IMR-90 (cell line): ENCODE results near the gene SAMD15. TPM values are rescaled to one million over a fixed set of nuclear protein-coding genes. Genes with fewer than 3 reads are reported as not detected.

Source experiments
- ATAC-seq: fragments of 200-7000 bp; cut with Tn5 transposase; 2 replicates; pipeline ENCODE4 v1.9.1; 2020; ENCODE audit warnings: low read depth, mild to moderate bottlenecking, moderate library complexity
- BruUV-seq: library from RNA; stranded (reverse); fragments of 400-500 nt; replicated peaks from 2 replicates; lab custom pipeline; 2021; lab: Mats Ljungman, UMichigan
- CTCF ChIA-PET: fragments of 300-600 bp; formaldehyde crosslinking; extraction: SDS; loops from one replicate; lab custom pipeline; 2021; ENCODE audit warnings: antibody characterized with exemption; lab: Yijun Ruan, JAX
- POLR2A ChIA-PET: fragments of 300-600 bp; sonication (Branson Sonifier 250); formaldehyde crosslinking; loops from one replicate; lab custom pipeline; 2022; ENCODE audit warnings: antibody characterized with exemption; ENCODE audit not compliant: unreplicated experiment; lab: Charles Lee
- DNase-seq: peaks from one replicate; pipeline ENCODE4 v3.0.0; 2013
- H2AFZ ChIP-seq: replicated peaks from 2 replicates; pipeline ENCODE3; 2013; ENCODE audit warnings: low read length, mild to moderate bottlenecking; ENCODE audit not compliant: poor library complexity
- H2AK5ac ChIP-seq: 2 replicates; pipeline ENCODE4 v1.6.1; 2013; ENCODE audit warnings: low read depth, low read length, inconsistent platforms
- H2AK9ac ChIP-seq: replicated peaks from 2 replicates; pipeline ENCODE3; 2013; ENCODE audit warnings: mild to moderate bottlenecking, low read depth, low read length, moderate library complexity; ENCODE audit not compliant: poor library complexity
- H2BK120ac ChIP-seq: 2 replicates; pipeline ENCODE4 v1.6.1; 2013; ENCODE audit warnings: low read depth, low read length, inconsistent platforms
- H2BK15ac ChIP-seq: 3 replicates; pipeline ENCODE4 v1.6.1; 2013; ENCODE audit warnings: low read depth, low read length, inconsistent platforms
- H2BK20ac ChIP-seq: 2 replicates; pipeline ENCODE4 v1.6.1; 2013; ENCODE audit warnings: low read depth, mild to moderate bottlenecking, inconsistent platforms, low read length, moderate library complexity
- H2BK5ac ChIP-seq: 2 replicates; pipeline ENCODE4 v1.6.1; 2013; ENCODE audit warnings: mild to moderate bottlenecking, low read depth, low read length, inconsistent platforms; ENCODE audit not compliant: poor library complexity, severe bottlenecking
- H3K14ac ChIP-seq: replicated peaks from 2 replicates; pipeline ENCODE4 v1.6.1; 2013; ENCODE audit warnings: low read depth, low read length, inconsistent platforms
- H3K18ac ChIP-seq: 2 replicates; pipeline ENCODE4 v1.6.1; 2013; ENCODE audit warnings: low read depth, low read length, control low read depth
- H3K23ac ChIP-seq: 2 replicates; pipeline ENCODE4 v1.6.1; 2013; ENCODE audit warnings: low read depth, low read length, inconsistent platforms
- H3K27ac ChIP-seq: 2 replicates; pipeline ENCODE4 v1.5.1; 2013; ENCODE audit warnings: mild to moderate bottlenecking, control low read depth, low read length; ENCODE audit not compliant: insufficient read depth
- H3K27me3 ChIP-seq: 2 replicates; pipeline ENCODE4 v1.6.1; 2013; ENCODE audit warnings: low read length; ENCODE audit not compliant: control insufficient read depth, insufficient read depth
- H3K36me3 ChIP-seq: 2 replicates; pipeline ENCODE4 v1.6.1; 2013; ENCODE audit warnings: low read length, mixed read lengths; ENCODE audit not compliant: control insufficient read depth, insufficient read depth
- H3K4ac ChIP-seq: 2 replicates; pipeline ENCODE4 v1.6.1; 2013; ENCODE audit warnings: low read depth, low read length, inconsistent platforms
- H3K4me1 ChIP-seq: 2 replicates; pipeline ENCODE4 v1.6.1; 2013; ENCODE audit warnings: low read length, mixed read lengths; ENCODE audit not compliant: control insufficient read depth, insufficient read depth
- H3K4me2 ChIP-seq: 2 replicates; pipeline ENCODE4 v1.6.1; 2013; ENCODE audit warnings: low read depth, mild to moderate bottlenecking, control low read depth, low read length, moderate library complexity
- H3K4me3 ChIP-seq: 2 replicates; pipeline ENCODE4 v1.5.1; 2013; ENCODE audit warnings: low read depth, mild to moderate bottlenecking, control low read depth, low read length, moderate library complexity; ENCODE audit not compliant: insufficient read depth
- H3K56ac ChIP-seq: 2 replicates; pipeline ENCODE4 v1.6.1; 2013; ENCODE audit warnings: low read length, inconsistent platforms; ENCODE audit not compliant: insufficient read depth; ENCODE audit errors: extremely low read depth
- H3K79me1 ChIP-seq, 2 experiments: 2 replicates each; pipeline ENCODE4 v1.6.1; 2013; ENCODE audit warnings: low read length in 2 of 2, inconsistent platforms in 1 of 2, low read depth in 1 of 2
- H3K9ac ChIP-seq: 2 replicates; pipeline ENCODE4 v1.6.1; 2013; ENCODE audit warnings: low read depth, low read length, control low read depth
- H3K9me1 ChIP-seq: 2 replicates; pipeline ENCODE4 v1.6.1; 2013; ENCODE audit warnings: low read length, inconsistent platforms; ENCODE audit not compliant: insufficient read depth
- H3K9me3 ChIP-seq: 2 replicates; pipeline ENCODE4 v1.6.1; 2013; ENCODE audit warnings: low read length; ENCODE audit not compliant: control insufficient read depth, insufficient read depth
- H4K20me1 ChIP-seq: 2 replicates; pipeline ENCODE4 v1.6.1; 2013; ENCODE audit warnings: low read length, inconsistent platforms; ENCODE audit not compliant: insufficient read depth
- H4K5ac ChIP-seq: 2 replicates; pipeline ENCODE4 v1.6.1; 2013; ENCODE audit warnings: mild to moderate bottlenecking, low read depth, low read length, control low read depth
- H4K8ac ChIP-seq, 2 experiments: 2 replicates each; pipeline ENCODE4 v1.6.1; 2013; ENCODE audit warnings: low read depth in 2 of 2, low read length in 2 of 2, control low read depth in 1 of 2, inconsistent platforms in 1 of 2
- H4K91ac ChIP-seq: 2 replicates; pipeline ENCODE4 v1.6.1; 2013; ENCODE audit warnings: low read depth, low read length, inconsistent platforms; ENCODE audit not compliant: insufficient read depth
- BHLHE40 ChIP-seq: fragments of 150-350 bp; IDR thresholded peaks from 2 replicates; pipeline ENCODE4 v1.6.1; 2016; ENCODE audit warnings: mild to moderate bottlenecking, low read depth, low read length
- CEBPB ChIP-seq: IDR thresholded peaks from 2 replicates; pipeline ENCODE4 v1.6.1; 2012; ENCODE audit warnings: low read depth, low read length, improper control_type of control experiment
- CHD1 ChIP-seq: IDR thresholded peaks from 2 replicates; pipeline ENCODE4 v1.6.1; 2012; ENCODE audit warnings: low read depth, low read length, improper control_type of control experiment
- CTCF ChIP-seq: conservative IDR thresholded peaks from 2 replicates; pipeline ENCODE4 v1.5.1; 2012; ENCODE audit warnings: mild to moderate bottlenecking, low read depth, low read length, improper control_type of control experiment
- ELK1 ChIP-seq: fragments of 150-350 bp; IDR thresholded peaks from 2 replicates; pipeline ENCODE4 v1.6.1; 2016; ENCODE audit warnings: low read depth, mild to moderate bottlenecking, low read length, moderate library complexity, borderline replicate concordance
- FOS ChIP-seq: fragments of 150-350 bp; IDR thresholded peaks from 2 replicates; pipeline ENCODE4 v1.6.1; 2016; ENCODE audit warnings: low read depth, low read length
- MAFK ChIP-seq: IDR thresholded peaks from 2 replicates; pipeline ENCODE4 v1.6.1; 2012; ENCODE audit warnings: low read depth, low read length, improper control_type of control experiment
- MAZ ChIP-seq: IDR thresholded peaks from 2 replicates; pipeline ENCODE4 v1.6.1; 2012; ENCODE audit warnings: low read depth, mild to moderate bottlenecking, low read length, improper control_type of control experiment, moderate library complexity, borderline replicate concordance
- MXI1 ChIP-seq: IDR thresholded peaks from 2 replicates; pipeline ENCODE4 v1.6.1; 2012; ENCODE audit warnings: low read depth, mild to moderate bottlenecking, low read length, moderate library complexity, borderline replicate concordance
- NFE2L2 ChIP-seq: fragments of 150-350 bp; IDR thresholded peaks from 2 replicates; pipeline ENCODE4 v1.6.1; 2016; ENCODE audit warnings: low read depth, mild to moderate bottlenecking, low read length
- POLR2A ChIP-seq: IDR thresholded peaks from 2 replicates; pipeline ENCODE4 v1.6.1; 2012; ENCODE audit warnings: mild to moderate bottlenecking, low read depth, low read length
- RAD21 ChIP-seq: IDR thresholded peaks from 2 replicates; pipeline ENCODE4 v1.6.1; 2012; ENCODE audit warnings: low read length, improper control_type of control experiment
- RCOR1 ChIP-seq: IDR thresholded peaks from 2 replicates; pipeline ENCODE4 v1.6.1; 2012; ENCODE audit warnings: mild to moderate bottlenecking, low read length, improper control_type of control experiment; ENCODE audit not compliant: insufficient replicate concordance
- RFX5 ChIP-seq: IDR thresholded peaks from 2 replicates; pipeline ENCODE4 v1.8.0; 2012; ENCODE audit warnings: low read depth, mild to moderate bottlenecking, low read length, moderate library complexity
- SMC3 ChIP-seq: fragments of 150-350 bp; IDR thresholded peaks from 2 replicates; pipeline ENCODE4 v1.6.1; 2016; ENCODE audit warnings: low read depth, mild to moderate bottlenecking, antibody characterized with exemption, low read length, moderate library complexity
- USF2 ChIP-seq: fragments of 150-350 bp; IDR thresholded peaks from 2 replicates; pipeline ENCODE4 v1.6.1; 2017; ENCODE audit warnings: mild to moderate bottlenecking, antibody characterized with exemption, low read length, low read depth
- WGBS, 2 experiments: methylation state at CpG; one replicate each; pipeline versions ENCODE4 v1.1.5 to v1.1.7; 2013; ENCODE audit warnings: missing lambda C conversion rate in 2 of 2; ENCODE audit not compliant: insufficient read length in 1 of 2; ENCODE audit errors: extremely low coverage in 2 of 2; 5-methylcytosine and 5-hydroxymethylcytosine counted together
- dilution Hi-C: fragments of 300-500 bp; cut with HindIII; formaldehyde crosslinking; loops from one replicate; pipeline ENCODE4 v1.14.3; 2018; ENCODE audit warnings: low sequenced_read_pairs; ENCODE audit not compliant: unreplicated experiment
- in situ Hi-C: fragments of 300-500 bp; cut with MboI; formaldehyde crosslinking; loops from 3 replicates; pipeline ENCODE4 v1.14.3; 2019; ENCODE audit warnings: low sequenced_read_pairs, inconsistent platforms, mixed read lengths
- intact Hi-C: fragments of 100-400 bp; cut with micrococcal nuclease; formaldehyde crosslinking; loops from 2 replicates; pipeline ENCODE4 v1.10.0; 2022
- polyA plus RNA-seq, 3 experiments: library from polyadenylated mRNA; depleted of rRNA; stranded (reverse); fragments of >200 nt; gene quantifications; 2 replicates each; pipeline ENCODE4 v1.2.3, GENCODE V29; 2012; ENCODE audit warnings: low replicate concordance in 1 of 3
- total RNA-seq: library from RNA; depleted of rRNA; stranded (reverse); fragments of >200 nt; gene quantifications from 2 replicates; pipeline ENCODE4 v1.2.3, GENCODE V29; 2012

SAMD15 gene
- total and polyA plus RNA-seq, 2 of the 4 experiments (the other 2 are of a cell fraction) = 0.68 to 1.3 TPM

- H4K20me1 ChIP-seq = no peaks in the 10 kb centered on the region
- in situ Hi-C loops = no loop called here
- dilution Hi-C loops = no loop called here
Observed at GRCh38 chr14:77400216-77400615, 23.0 kb downstream of the SAMD15 start.

More at GRCh38 chr14:77400216-77400615, 23.0 kb downstream of the SAMD15 start:
- no peak overlapping the region for H3K18ac ChIP-seq
- H4K91ac ChIP-seq = no peak overlapping the region
- H2BK15ac ChIP-seq = no peak overlapping the region
- H2AK9ac ChIP-seq = no peak overlapping the region
- no peaks in the 10 kb centered on the region for H3K4me1 ChIP-seq
- no TSS peak for BruUV-seq
- no peak overlapping the region for H2BK20ac ChIP-seq
- intact Hi-C loops = no loop called here
- no peak for TF ChIP-seq SMC3
- TF ChIP-seq MXI1 = no peak
- no peak for TF ChIP-seq NFE2L2
- no peak for TF ChIP-seq USF2
- TF ChIP-seq ELK1 = no peak
- TF ChIP-seq MAZ = no peak
- no peak for TF ChIP-seq RFX5
- no peak for TF ChIP-seq MAFK
- TF ChIP-seq RCOR1 = no peak
- no peak for TF ChIP-seq CHD1
- TF ChIP-seq CTCF = no peak
- no peak for TF ChIP-seq RAD21
- TF ChIP-seq CEBPB = no peak
- no peak for TF ChIP-seq POLR2A
- TF ChIP-seq BHLHE40 = no peak
- TF ChIP-seq FOS = no peak
- H3K27me3 ChIP-seq = peaks cover 4% of the 10 kb centered on the region; the same call in 1 of the 2 replicates
- H4K8ac ChIP-seq = no peak overlapping the region
- H4K5ac ChIP-seq = no peak overlapping the region
- H3K79me1 ChIP-seq = no peaks in the 10 kb centered on the region
- POLR2A ChIA-PET = no interaction called here
- no peak overlapping the region for H3K27ac ChIP-seq
- H3K4ac ChIP-seq = no peak overlapping the region
- no peak overlapping the region for H3K56ac ChIP-seq
- no peak overlapping the region for H3K4me2 ChIP-seq
- no peak overlapping the region for H3K23ac ChIP-seq
- H3K9me1 ChIP-seq = no peaks in the 10 kb centered on the region
- H3K4me3 ChIP-seq = no peak overlapping the region
- no peak overlapping the region for H2AFZ ChIP-seq
- no peaks in the 10 kb centered on the region for H3K36me3 ChIP-seq
- no peak overlapping the region for H2BK120ac ChIP-seq
- WGBS, 2 experiments = no CpG with 5 or more reads among the region's 6 CpGs
- no peaks in the 10 kb centered on the region for H3K9me3 ChIP-seq
- H2AK5ac ChIP-seq = no peak overlapping the region
- DNase-seq (no peak), ATAC-seq (no peak)
- no peak overlapping the region for H2BK5ac ChIP-seq
- H3K14ac ChIP-seq = no peak overlapping the region
- CTCF ChIA-PET = no interaction called here
- H3K9ac ChIP-seq = no peak overlapping the region
